IMR-90 (cell line): ENCODE results near the gene PIP5K1A.

ENCODE experiments used
- POLR2A ChIP-seq: IDR thresholded peaks from 2 replicates; pipeline ENCODE4 v1.6.1; 2012; ENCODE audit warnings: mild to moderate bottlenecking, low read depth, low read length
- TF ChIP-seq, protein P1 (sequence below): conservative IDR thresholded peaks from 2 replicates; pipeline ENCODE4 v1.5.1; 2012; ENCODE audit warnings: mild to moderate bottlenecking, low read depth, low read length, improper control_type of control experiment

DNA sequence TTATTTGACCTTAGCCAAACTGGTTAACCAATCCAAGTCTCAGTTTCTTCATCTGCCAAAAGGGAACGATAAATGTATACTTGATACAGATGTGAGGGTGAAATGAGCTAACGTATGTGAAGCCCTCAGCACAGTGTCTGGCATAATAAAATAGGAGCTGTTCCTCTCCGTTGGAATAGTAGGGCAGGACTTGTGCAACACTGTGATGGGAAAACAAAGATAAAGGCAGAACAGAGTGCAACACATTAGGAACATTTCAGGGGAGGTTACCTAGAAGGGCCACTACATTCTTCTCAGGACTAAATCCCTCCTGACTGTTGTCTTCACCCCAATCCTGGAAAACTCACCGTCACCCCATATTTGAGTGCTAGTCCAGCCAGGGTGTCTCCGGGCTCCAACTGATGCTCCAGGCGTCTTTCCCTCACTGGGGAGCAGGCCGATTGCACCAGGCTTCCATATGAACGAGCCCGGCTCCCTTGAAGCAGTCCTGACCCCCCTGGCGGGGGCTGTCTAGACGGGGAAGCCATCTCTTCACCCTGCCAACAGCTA is 33.5 kb upstream of the PIP5K1A start:
- no peak for TF ChIP-seq POLR2A
- TF ChIP-seq, protein P1, sequence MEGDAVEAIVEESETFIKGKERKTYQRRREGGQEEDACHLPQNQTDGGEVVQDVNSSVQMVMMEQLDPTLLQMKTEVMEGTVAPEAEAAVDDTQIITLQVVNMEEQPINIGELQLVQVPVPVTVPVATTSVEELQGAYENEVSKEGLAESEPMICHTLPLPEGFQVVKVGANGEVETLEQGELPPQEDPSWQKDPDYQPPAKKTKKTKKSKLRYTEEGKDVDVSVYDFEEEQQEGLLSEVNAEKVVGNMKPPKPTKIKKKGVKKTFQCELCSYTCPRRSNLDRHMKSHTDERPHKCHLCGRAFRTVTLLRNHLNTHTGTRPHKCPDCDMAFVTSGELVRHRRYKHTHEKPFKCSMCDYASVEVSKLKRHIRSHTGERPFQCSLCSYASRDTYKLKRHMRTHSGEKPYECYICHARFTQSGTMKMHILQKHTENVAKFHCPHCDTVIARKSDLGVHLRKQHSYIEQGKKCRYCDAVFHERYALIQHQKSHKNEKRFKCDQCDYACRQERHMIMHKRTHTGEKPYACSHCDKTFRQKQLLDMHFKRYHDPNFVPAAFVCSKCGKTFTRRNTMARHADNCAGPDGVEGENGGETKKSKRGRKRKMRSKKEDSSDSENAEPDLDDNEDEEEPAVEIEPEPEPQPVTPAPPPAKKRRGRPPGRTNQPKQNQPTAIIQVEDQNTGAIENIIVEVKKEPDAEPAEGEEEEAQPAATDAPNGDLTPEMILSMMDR: no peak
